Thyroid gland (tissue), 4 donors: ENCODE data around the gene PDCD7.

Experiments used
- POLR2A ChIP-seq, 2 donors: fragments of 450-650 bp; IDR thresholded peaks; one replicate each; pipeline ENCODE4 v1.6.1; 2017; ENCODE audit warnings: antibody characterized with exemption in 2 of 2, mild to moderate bottlenecking in 2 of 2, moderate library complexity in 1 of 2
- TF ChIP-seq, protein P1 (sequence below), 6 experiments: fragments of 200-600 bp in 3 of 6; fragments of 450-650 bp in 3 of 6; sonication (generic) in 3 of 6; IDR thresholded peaks; one replicate each; pipeline ENCODE4 v1.5.1; 2016 to 2019; ENCODE audit warnings: antibody characterized with exemption in 6 of 6, mild to moderate bottlenecking in 2 of 6, inconsistent platforms in 1 of 6, moderate library complexity in 1 of 6

DNA sequence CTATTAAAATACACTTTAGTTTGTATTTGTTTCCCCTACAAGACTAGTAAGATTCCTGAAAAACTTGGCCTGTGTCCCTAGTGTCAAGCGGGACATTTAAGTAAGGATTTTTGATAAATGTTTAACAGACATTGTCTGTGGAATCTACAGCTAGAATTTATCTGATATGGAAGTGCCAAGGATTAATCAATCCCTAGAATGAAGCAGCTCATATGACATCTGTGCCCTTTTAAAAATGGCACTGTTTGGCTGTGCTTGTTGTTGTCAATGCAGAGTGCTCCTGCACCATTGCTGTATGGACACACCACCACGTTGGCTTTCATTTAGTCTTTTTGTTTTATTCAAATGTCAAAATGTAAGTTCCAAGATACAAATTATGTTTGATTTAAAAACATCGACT, 14.3 kb upstream of the PDCD7 start:
- TF ChIP-seq, protein P1, sequence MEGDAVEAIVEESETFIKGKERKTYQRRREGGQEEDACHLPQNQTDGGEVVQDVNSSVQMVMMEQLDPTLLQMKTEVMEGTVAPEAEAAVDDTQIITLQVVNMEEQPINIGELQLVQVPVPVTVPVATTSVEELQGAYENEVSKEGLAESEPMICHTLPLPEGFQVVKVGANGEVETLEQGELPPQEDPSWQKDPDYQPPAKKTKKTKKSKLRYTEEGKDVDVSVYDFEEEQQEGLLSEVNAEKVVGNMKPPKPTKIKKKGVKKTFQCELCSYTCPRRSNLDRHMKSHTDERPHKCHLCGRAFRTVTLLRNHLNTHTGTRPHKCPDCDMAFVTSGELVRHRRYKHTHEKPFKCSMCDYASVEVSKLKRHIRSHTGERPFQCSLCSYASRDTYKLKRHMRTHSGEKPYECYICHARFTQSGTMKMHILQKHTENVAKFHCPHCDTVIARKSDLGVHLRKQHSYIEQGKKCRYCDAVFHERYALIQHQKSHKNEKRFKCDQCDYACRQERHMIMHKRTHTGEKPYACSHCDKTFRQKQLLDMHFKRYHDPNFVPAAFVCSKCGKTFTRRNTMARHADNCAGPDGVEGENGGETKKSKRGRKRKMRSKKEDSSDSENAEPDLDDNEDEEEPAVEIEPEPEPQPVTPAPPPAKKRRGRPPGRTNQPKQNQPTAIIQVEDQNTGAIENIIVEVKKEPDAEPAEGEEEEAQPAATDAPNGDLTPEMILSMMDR (IDR thresholded peaks at IDR 0.05), result no peak
- TF ChIP-seq POLR2A (IDR thresholded peaks at IDR 0.05), result no peak
